ENCODE measurements around the gene LHX8.

LHX8 gene

GRCh38 chr1:75130865-75131564, 3.2 kb upstream of the LHX8 start:
- H3K27me3 ChIP-seq = peaks cover 5 to 95% of the 10 kb centered on the region in 2 donors
- DNase-seq = no peak
- intact Hi-C loops (cut with DNase I; ENCODE audit: low total_unique reads) = no loop called here
- TF ChIP-seq CTCF (IDR thresholded peaks at IDR 0.05) = no peak
- H3K4me3 ChIP-seq = no peak overlapping the region
- H3K4me1 ChIP-seq = peaks cover 0 to 22% (median 16%) of the 10 kb centered on the region in 4 donors
- no peak overlapping the region for H3K27ac ChIP-seq
- H3K9me3 ChIP-seq = no peaks in the 10 kb centered on the region
- H3K36me3 ChIP-seq = no peaks in the 10 kb centered on the region

GRCh38 chr1:75131565-75132241, 2.5 kb upstream of the LHX8 start:
- H3K36me3 ChIP-seq = no peaks in the 10 kb centered on the region
- no peak for TF ChIP-seq CTCF (IDR thresholded peaks at IDR 0.05)
- no peaks in the 10 kb centered on the region for H3K9me3 ChIP-seq
- intact Hi-C loops (cut with DNase I; ENCODE audit: low total_unique reads) = no loop called here
- H3K27ac ChIP-seq = no peak overlapping the region
- H3K27me3 ChIP-seq = peaks cover 5 to 97% of the 10 kb centered on the region in 2 donors
- peaks cover 0 to 29% (median 23%) of the 10 kb centered on the region in 4 donors for H3K4me1 ChIP-seq
- no peak overlapping the region for H3K4me3 ChIP-seq
- no peak for DNase-seq

- TF ChIP-seq CTCF (IDR thresholded peaks at IDR 0.05) = no peak
- DNase-seq = no peak
- Histone ChIP-seq H3K9me3 (no peaks in the 10 kb centered on the region), H3K36me3 (no peaks in the 10 kb centered on the region), H3K4me1 (peaks cover 0 to 33% (median 23%) of the 10 kb centered on the region in 4 donors), H3K4me3 (no peak overlapping the region), H3K27ac (no peak overlapping the region), H3K27me3 (peaks cover 5 to 97% of the 10 kb centered on the region in 2 donors)
- intact Hi-C loops (cut with DNase I; ENCODE audit: low total_unique reads) = no loop called here
Observed at GRCh38 chr1:75132242-75132811, 1.9 kb upstream of the LHX8 start.

GRCh38 chr1:75132812-75133619, 1.2 kb upstream of the LHX8 start:
- peaks cover 0 to 33% (median 23%) of the 10 kb centered on the region in 4 donors for H3K4me1 ChIP-seq
- no peaks in the 10 kb centered on the region for H3K36me3 ChIP-seq
- no peak overlapping the region for H3K4me3 ChIP-seq
- no peak for TF ChIP-seq CTCF (IDR thresholded peaks at IDR 0.05)
- intact Hi-C loops (cut with DNase I; ENCODE audit: low total_unique reads) = no loop called here
- H3K27me3 ChIP-seq = peaks cover 5 to 97% of the 10 kb centered on the region in 2 donors
- no peak for DNase-seq
- no peak overlapping the region for H3K27ac ChIP-seq
- H3K9me3 ChIP-seq = no peaks in the 10 kb centered on the region
